Measurements from ENCODE around the gene RERE.
A peak's percentile ranks its signal among the peaks of the same experiment; 100 is the strongest.

Gene RERE

GRCh38 chr1:8439015-8439702 is 378.3 kb downstream of the RERE start:
- DNase-seq (ENCODE audit: low read depth), result peak; percentile 52
- H3K4me3 ChIP-seq (ENCODE audit: low read depth, low read length), result no peak overlapping the region

GRCh38 chr1:8438489-8438888 is 379.0 kb downstream of the RERE start:
- no peak for DNase-seq (ENCODE audit: low read depth)

GRCh38 chr1:8437347-8437746 is 380.1 kb downstream of the RERE start:
- H3K4me3 ChIP-seq (ENCODE audit: low read depth, low read length), result no peak overlapping the region
- no peak for DNase-seq (ENCODE audit: low read depth)

More at GRCh38 chr1:8438489-8438888, 379.0 kb downstream of the RERE start:
- no peak overlapping the region for H3K4me3 ChIP-seq (ENCODE audit: low read depth, low read length)

GRCh38 chr1:8435569-8436071 is 381.8 kb downstream of the RERE start:
- DNase-seq (ENCODE audit: low read depth), result no peak
- no peak overlapping the region for H3K4me3 ChIP-seq (ENCODE audit: low read depth, low read length)

- no peak for DNase-seq (ENCODE audit: low read depth)
- H3K4me3 ChIP-seq (ENCODE audit: low read depth, low read length), result no peak overlapping the region
Observed at GRCh38 chr1:8434101-8434500, 383.3 kb downstream of the RERE start.

- no peak for DNase-seq (ENCODE audit: low read depth)
- H3K4me3 ChIP-seq (ENCODE audit: low read depth, low read length), result no peak overlapping the region
Observed at GRCh38 chr1:8431784-8432183, 385.7 kb downstream of the RERE start.

GRCh38 chr1:8431019-8431418 is 386.4 kb downstream of the RERE start:
- no peak for DNase-seq (ENCODE audit: low read depth)
- no peak overlapping the region for H3K4me3 ChIP-seq (ENCODE audit: low read depth, low read length)

- DNase-seq (ENCODE audit: low read depth), result no peak
- H3K4me3 ChIP-seq (ENCODE audit: low read depth, low read length), result no peak overlapping the region
Observed at GRCh38 chr1:8430476-8430875, 387.0 kb downstream of the RERE start.

GRCh38 chr1:8429549-8430110 is 387.8 kb downstream of the RERE start:
- H3K4me3 ChIP-seq (ENCODE audit: low read depth, low read length), result no peak overlapping the region
- no peak for DNase-seq (ENCODE audit: low read depth)

GRCh38 chr1:8428441-8428840 is 389.0 kb downstream of the RERE start:
- DNase-seq (ENCODE audit: low read depth), result no peak
- no peak overlapping the region for H3K4me3 ChIP-seq (ENCODE audit: low read depth, low read length)

GRCh38 chr1:8427986-8428385 is 389.5 kb downstream of the RERE start:
- no peak for DNase-seq (ENCODE audit: low read depth)

GRCh38 chr1:8427493-8427892 is 389.9 kb downstream of the RERE start:
- DNase-seq (ENCODE audit: low read depth), result no peak
- H3K4me3 ChIP-seq (ENCODE audit: low read depth, low read length), result no peak overlapping the region

More at GRCh38 chr1:8427986-8428385, 389.5 kb downstream of the RERE start:
- no peak overlapping the region for H3K4me3 ChIP-seq (ENCODE audit: low read depth, low read length)

GRCh38 chr1:8426996-8427395 is 390.4 kb downstream of the RERE start:
- DNase-seq (ENCODE audit: low read depth), result no peak
- no peak overlapping the region for H3K4me3 ChIP-seq (ENCODE audit: low read depth, low read length)

- DNase-seq (ENCODE audit: low read depth), result no peak
- H3K4me3 ChIP-seq (ENCODE audit: low read depth, low read length), result no peak overlapping the region
Observed at GRCh38 chr1:8425781-8426161, 391.7 kb downstream of the RERE start.

- DNase-seq (ENCODE audit: low read depth), result no peak
- H3K4me3 ChIP-seq (ENCODE audit: low read depth, low read length), result no peak overlapping the region
Observed at GRCh38 chr1:8425150-8425780, 392.2 kb downstream of the RERE start.

- DNase-seq (ENCODE audit: low read depth), result no peak
- H3K4me3 ChIP-seq (ENCODE audit: low read depth, low read length), result peak overlapping the region; percentile 52
Observed at GRCh38 chr1:8424539-8425116, 392.8 kb downstream of the RERE start.

- peak overlapping the region; percentile 77 for H3K4me3 ChIP-seq (ENCODE audit: low read depth, low read length)
- DNase-seq (ENCODE audit: low read depth), result peak; percentile 36
Observed at GRCh38 chr1:8423692-8424538, 393.5 kb downstream of the RERE start.

GRCh38 chr1:8423269-8423691 is 394.2 kb downstream of the RERE start:
- DNase-seq (ENCODE audit: low read depth), result no peak
- H3K4me3 ChIP-seq (ENCODE audit: low read depth, low read length), result peak overlapping the region; percentile 77

GRCh38 chr1:8422510-8423268 is 394.8 kb downstream of the RERE start:
- H3K4me3 ChIP-seq (ENCODE audit: low read depth, low read length), result peak overlapping the region; percentile 77
- no peak for DNase-seq (ENCODE audit: low read depth)
